ENCODE results near the gene HMOX2.
A peak's percentile ranks its signal among the peaks of the same experiment; 100 is the strongest.

Gene HMOX2

GRCh38 chr16:4510747-4511426 is 34.7 kb downstream of the HMOX2 start:
- H3K9ac ChIP-seq (ENCODE audit: low read length), result no peak overlapping the region

DNA sequence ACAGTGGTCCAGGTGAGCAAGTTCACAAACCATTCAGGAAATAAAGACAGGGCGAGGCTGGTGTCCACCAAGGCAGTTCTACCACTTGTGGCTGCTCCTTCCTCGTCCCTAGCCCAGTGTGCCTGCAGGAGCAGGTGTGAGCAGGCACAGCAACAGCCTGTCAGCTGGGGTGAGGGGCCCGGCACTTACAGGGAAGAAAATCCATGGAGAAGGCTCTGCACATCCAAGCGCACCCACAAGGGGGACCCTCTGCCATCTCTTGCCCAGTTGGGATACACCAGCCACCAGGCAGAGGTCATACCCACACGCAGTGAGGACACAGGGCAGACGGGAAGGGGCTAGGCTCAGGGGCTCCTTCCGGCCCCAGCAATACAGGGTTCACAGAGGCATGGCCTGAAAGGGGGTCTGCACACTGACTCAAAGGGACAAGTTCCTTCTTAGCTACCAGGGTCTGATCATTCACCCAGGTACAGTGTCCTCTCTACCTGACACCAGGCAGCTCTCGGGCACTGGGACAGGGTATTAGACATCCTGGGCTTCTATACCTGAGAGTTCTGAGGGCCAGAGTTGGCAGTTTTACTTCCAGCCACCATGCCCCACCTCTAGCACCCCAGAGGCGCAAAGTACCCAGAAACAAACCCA is 35.4 kb downstream of the HMOX2 start:
- H3K27ac ChIP-seq (ENCODE audit: low read depth, low read length), result no peak overlapping the region
- H3K36me3 ChIP-seq (ENCODE audit: control insufficient read depth, insufficient read depth, low read length), result peaks cover 32% of the 10 kb centered on the region

More at GRCh38 chr16:4510747-4511426, 34.7 kb downstream of the HMOX2 start:
- Histone ChIP-seq H3K36me3 (ENCODE audit: control insufficient read depth, insufficient read depth, low read length) (peaks cover 32% of the 10 kb centered on the region), H3K4me1 (ENCODE audit: control insufficient read depth, insufficient read depth, low read length) (peaks cover 3% of the 10 kb centered on the region), H3K4me3 (ENCODE audit: low read length) (no peak overlapping the region), H3K27ac (ENCODE audit: low read depth, low read length) (no peak overlapping the region), H3K27me3 (ENCODE audit: control insufficient read depth, insufficient read depth, low read length) (no peaks in the 10 kb centered on the region)

DNA sequence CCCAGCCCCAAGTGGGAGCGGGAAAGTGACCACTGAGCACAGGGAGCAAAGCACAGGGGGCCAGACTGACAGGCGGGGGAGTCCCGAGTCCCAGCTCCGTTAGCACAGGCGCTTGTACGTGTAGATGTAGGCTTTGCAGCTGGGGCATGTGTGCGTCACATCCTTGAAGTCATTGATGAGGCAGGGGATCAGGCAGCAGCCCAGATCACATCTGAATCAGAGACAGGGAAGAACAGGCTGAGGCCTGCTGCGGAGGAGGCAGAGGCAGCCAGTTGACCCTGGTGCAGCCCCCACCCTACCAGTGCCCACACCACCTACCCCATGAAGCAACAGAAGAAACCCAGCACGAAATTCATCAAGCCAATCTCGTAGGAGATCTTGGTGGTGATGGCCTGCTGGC is 36.3 kb downstream of the HMOX2 start:
- peaks cover 7% of the 10 kb centered on the region for H3K4me1 ChIP-seq (ENCODE audit: control insufficient read depth, insufficient read depth, low read length)
- H3K4me3 ChIP-seq (ENCODE audit: low read length), result no peak overlapping the region
- H3K9ac ChIP-seq (ENCODE audit: low read length), result no peak overlapping the region
- no peak overlapping the region for H3K27ac ChIP-seq (ENCODE audit: low read depth, low read length)
- H3K36me3 ChIP-seq (ENCODE audit: control insufficient read depth, insufficient read depth, low read length), result peaks cover 28% of the 10 kb centered on the region
- no peaks in the 10 kb centered on the region for H3K27me3 ChIP-seq (ENCODE audit: control insufficient read depth, insufficient read depth, low read length)

More for the DNA sequence above, 35.4 kb downstream of the HMOX2 start:
- Histone ChIP-seq H3K27me3 (ENCODE audit: control insufficient read depth, insufficient read depth, low read length) (no peaks in the 10 kb centered on the region), H3K4me1 (ENCODE audit: control insufficient read depth, insufficient read depth, low read length) (peaks cover 7% of the 10 kb centered on the region), H3K9ac (ENCODE audit: low read length) (no peak overlapping the region), H3K4me3 (ENCODE audit: low read length) (no peak overlapping the region)

DNA sequence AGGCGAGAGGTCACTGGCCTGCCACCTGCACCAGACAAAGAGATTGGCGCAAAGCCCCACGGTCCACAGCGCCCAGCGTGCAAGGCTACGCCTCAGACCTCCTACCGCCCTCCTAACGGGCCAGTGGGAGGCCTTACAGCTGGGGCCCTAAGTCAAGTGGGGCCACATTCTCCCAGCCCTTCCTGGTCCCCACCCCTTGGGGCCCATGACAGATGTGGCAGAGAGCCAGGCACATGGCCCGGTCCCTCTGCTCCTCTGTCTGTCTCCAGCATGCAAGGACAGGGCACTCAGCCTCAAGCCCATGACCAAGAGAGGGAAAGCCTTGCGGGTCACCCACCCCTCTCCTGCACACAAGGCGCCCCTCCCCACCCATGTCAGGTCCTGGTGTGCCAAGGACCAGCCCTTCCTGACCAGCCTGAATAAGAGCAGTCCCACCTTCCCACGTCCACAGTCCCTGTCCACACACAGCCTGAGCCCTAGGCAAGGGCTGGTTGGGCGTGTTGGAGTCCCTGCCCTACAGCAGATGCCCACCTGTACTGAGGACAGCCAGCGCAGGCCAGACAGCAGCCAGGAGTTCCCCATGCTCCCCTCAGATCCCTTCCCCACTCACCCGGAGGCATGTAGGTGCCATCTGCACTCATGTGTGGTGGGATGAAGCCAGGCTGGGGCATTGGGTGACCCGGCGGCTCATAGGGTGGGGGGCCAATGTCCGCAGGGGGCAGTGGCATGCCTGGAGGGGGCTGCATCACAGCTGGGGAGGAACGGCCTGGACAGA is 37.1 kb downstream of the HMOX2 start:
- peaks cover 20% of the 10 kb centered on the region for H3K36me3 ChIP-seq (ENCODE audit: control insufficient read depth, insufficient read depth, low read length)
- H3K4me3 ChIP-seq (ENCODE audit: low read length), result no peak overlapping the region
- no peaks in the 10 kb centered on the region for H3K27me3 ChIP-seq (ENCODE audit: control insufficient read depth, insufficient read depth, low read length)
- H3K4me1 ChIP-seq (ENCODE audit: control insufficient read depth, insufficient read depth, low read length), result peaks cover 7% of the 10 kb centered on the region
- no peak overlapping the region for H3K27ac ChIP-seq (ENCODE audit: low read depth, low read length)
- no peak overlapping the region for H3K9ac ChIP-seq (ENCODE audit: low read length)

GRCh38 chr16:4513881-4514280 is 37.7 kb downstream of the HMOX2 start:
- H3K4me1 ChIP-seq (ENCODE audit: control insufficient read depth, insufficient read depth, low read length), result peaks cover 7% of the 10 kb centered on the region
- H3K9ac ChIP-seq (ENCODE audit: low read length), result no peak overlapping the region

GRCh38 chr16:4514606-4515005 is 38.4 kb downstream of the HMOX2 start:
- Histone ChIP-seq H3K9ac (ENCODE audit: low read length) (no peak overlapping the region), H3K27ac (ENCODE audit: low read depth, low read length) (peak overlapping the region; percentile 35), H3K36me3 (ENCODE audit: control insufficient read depth, insufficient read depth, low read length) (peaks cover 10% of the 10 kb centered on the region), H3K27me3 (ENCODE audit: control insufficient read depth, insufficient read depth, low read length) (no peaks in the 10 kb centered on the region), H3K4me1 (ENCODE audit: control insufficient read depth, insufficient read depth, low read length) (peaks cover 7% of the 10 kb centered on the region), H3K4me3 (ENCODE audit: low read length) (no peak overlapping the region)

More at GRCh38 chr16:4513881-4514280, 37.7 kb downstream of the HMOX2 start:
- H3K27me3 ChIP-seq (ENCODE audit: control insufficient read depth, insufficient read depth, low read length), result no peaks in the 10 kb centered on the region
- no peak overlapping the region for H3K27ac ChIP-seq (ENCODE audit: low read depth, low read length)
- H3K36me3 ChIP-seq (ENCODE audit: control insufficient read depth, insufficient read depth, low read length), result peaks cover 17% of the 10 kb centered on the region
- H3K4me3 ChIP-seq (ENCODE audit: low read length), result no peak overlapping the region

DNA sequence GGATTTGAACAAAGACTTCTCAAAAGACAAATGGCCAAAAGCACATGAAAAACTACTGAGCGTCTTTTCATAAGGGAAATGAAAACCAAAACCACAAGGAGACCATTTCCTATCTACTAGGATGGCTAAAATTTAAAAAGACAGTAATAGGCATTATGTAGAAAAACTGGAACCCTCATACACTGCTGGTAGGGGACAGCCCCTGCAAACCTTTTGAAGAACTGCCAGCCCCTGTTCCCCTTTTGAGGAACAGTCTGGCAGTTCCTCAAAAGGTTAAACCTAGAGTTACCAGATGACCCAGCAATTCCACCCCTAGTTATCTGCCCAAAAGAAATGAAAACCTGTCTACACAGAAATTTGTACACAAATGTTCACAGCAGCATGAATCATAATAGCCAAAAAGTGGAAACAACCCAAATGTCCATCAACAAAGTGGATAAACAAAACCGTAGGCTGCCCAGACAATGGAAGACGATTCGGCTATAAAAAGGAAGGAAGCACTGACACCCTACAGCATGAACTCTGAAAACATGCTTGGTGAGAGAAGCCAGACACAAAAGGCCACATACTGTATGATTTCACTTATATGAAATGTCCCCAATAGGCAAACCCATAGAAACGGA is 39.5 kb downstream of the HMOX2 start:
- Histone ChIP-seq H3K4me3 (ENCODE audit: low read length) (no peak overlapping the region), H3K27ac (ENCODE audit: low read depth, low read length) (peak overlapping the region; percentile 30)

GRCh38 chr16:4517812-4518680 is 41.8 kb downstream of the HMOX2 start:
- Histone ChIP-seq H3K27ac (ENCODE audit: low read depth, low read length) (no peak overlapping the region), H3K4me1 (ENCODE audit: control insufficient read depth, insufficient read depth, low read length) (peaks cover 7% of the 10 kb centered on the region), H3K9ac (ENCODE audit: low read length) (no peak overlapping the region), H3K4me3 (ENCODE audit: low read length) (no peak overlapping the region), H3K36me3 (ENCODE audit: control insufficient read depth, insufficient read depth, low read length) (peaks cover 5% of the 10 kb centered on the region), H3K27me3 (ENCODE audit: control insufficient read depth, insufficient read depth, low read length) (no peaks in the 10 kb centered on the region)

More for the DNA sequence above, 39.5 kb downstream of the HMOX2 start:
- Histone ChIP-seq H3K9ac (ENCODE audit: low read length) (no peak overlapping the region), H3K4me1 (ENCODE audit: control insufficient read depth, insufficient read depth, low read length) (peaks cover 7% of the 10 kb centered on the region), H3K36me3 (ENCODE audit: control insufficient read depth, insufficient read depth, low read length) (peaks cover 9% of the 10 kb centered on the region), H3K27me3 (ENCODE audit: control insufficient read depth, insufficient read depth, low read length) (no peaks in the 10 kb centered on the region)

DNA sequence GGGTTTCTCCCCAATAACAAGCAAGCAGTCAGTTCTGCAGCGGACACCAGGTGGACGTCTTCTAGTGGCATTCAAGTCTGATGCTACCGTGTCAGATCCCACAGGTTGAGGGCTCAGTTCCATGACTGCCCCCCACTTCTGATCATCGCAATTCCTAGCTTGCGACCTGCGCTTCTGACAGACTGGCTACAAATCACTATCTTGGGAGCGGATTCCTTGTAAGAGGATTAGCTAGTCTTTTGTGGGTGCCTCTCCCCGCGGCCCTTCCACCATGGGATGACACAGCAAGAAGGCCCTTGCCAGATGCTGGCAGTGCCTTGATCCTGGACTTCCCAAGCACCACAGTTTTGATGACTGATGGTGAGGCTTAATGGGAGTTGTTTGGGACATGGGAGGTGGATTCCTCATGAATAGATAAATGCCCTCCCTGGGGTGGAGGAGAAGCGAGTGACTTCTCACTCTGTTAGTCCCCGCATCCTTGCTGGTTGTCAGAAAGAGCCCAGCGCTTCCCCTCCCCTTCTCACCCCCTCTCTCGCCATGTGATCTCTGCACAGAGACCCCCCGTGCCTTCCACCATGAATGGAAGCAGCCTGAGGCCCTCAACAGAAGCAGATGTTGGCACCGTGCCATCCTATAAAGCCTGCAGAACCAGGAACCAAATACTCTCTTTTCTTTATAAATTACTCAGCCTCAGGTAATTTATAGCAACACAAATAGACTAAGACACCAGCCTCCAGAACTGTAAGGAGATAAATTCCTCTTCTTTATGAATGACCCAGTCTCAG is 43.3 kb downstream of the HMOX2 start:
- Histone ChIP-seq H3K36me3 (ENCODE audit: control insufficient read depth, insufficient read depth, low read length) (no peaks in the 10 kb centered on the region), H3K27ac (ENCODE audit: low read depth, low read length) (no peak overlapping the region), H3K9ac (ENCODE audit: low read length) (no peak overlapping the region), H3K4me1 (ENCODE audit: control insufficient read depth, insufficient read depth, low read length) (peaks cover 7% of the 10 kb centered on the region), H3K27me3 (ENCODE audit: control insufficient read depth, insufficient read depth, low read length) (no peaks in the 10 kb centered on the region), H3K4me3 (ENCODE audit: low read length) (no peak overlapping the region)

- Histone ChIP-seq H3K4me1 (ENCODE audit: control insufficient read depth, insufficient read depth, low read length) (peaks cover 3% of the 10 kb centered on the region), H3K36me3 (ENCODE audit: control insufficient read depth, insufficient read depth, low read length) (no peaks in the 10 kb centered on the region), H3K27me3 (ENCODE audit: control insufficient read depth, insufficient read depth, low read length) (no peaks in the 10 kb centered on the region), H3K27ac (ENCODE audit: low read depth, low read length) (no peak overlapping the region), H3K9ac (ENCODE audit: low read length) (no peak overlapping the region), H3K4me3 (ENCODE audit: low read length) (no peak overlapping the region)
Observed at GRCh38 chr16:4520913-4521312, 44.7 kb downstream of the HMOX2 start.

GRCh38 chr16:4522051-4522581 is 45.9 kb downstream of the HMOX2 start:
- H3K27ac ChIP-seq (ENCODE audit: low read depth, low read length), result no peak overlapping the region
- no peaks in the 10 kb centered on the region for H3K27me3 ChIP-seq (ENCODE audit: control insufficient read depth, insufficient read depth, low read length)
- no peak overlapping the region for H3K9ac ChIP-seq (ENCODE audit: low read length)
- no peaks in the 10 kb centered on the region for H3K4me1 ChIP-seq (ENCODE audit: control insufficient read depth, insufficient read depth, low read length)
- no peak overlapping the region for H3K4me3 ChIP-seq (ENCODE audit: low read length)
- H3K36me3 ChIP-seq (ENCODE audit: control insufficient read depth, insufficient read depth, low read length), result no peaks in the 10 kb centered on the region

All from rectal smooth muscle tissue (tissue), 1 donor.